HTERT RPE-1 (cell line): ENCODE results near the gene OR52A1.
"Not testable (repeated sequence)": the region's sequence is repeated elsewhere in the genome, so short reads cannot be mapped to it uniquely, and the experiment has no call there.

ENCODE experiments used
- in situ Hi-C: fragments of 300-500 bp; cut with MboI; formaldehyde crosslinking; loops from 4 replicates; pipeline ENCODE4 v1.14.3; 2020; ENCODE audit warnings: low sequenced_read_pairs

OR52A1 gene

GRCh38 chr11:5154657-5155056 is at the start of gene OR52A1:
TSS of gene OR52A1 (minus strand) at chr11:5154757. CDS start at chr11:5152369, 2,388 bp downstream.
- in situ Hi-C loops: no loop called here

GRCh38 chr11:5203366-5203765 is 48.8 kb upstream of the OR52A1 start:
- in situ Hi-C loops: no loop called here

DNA sequence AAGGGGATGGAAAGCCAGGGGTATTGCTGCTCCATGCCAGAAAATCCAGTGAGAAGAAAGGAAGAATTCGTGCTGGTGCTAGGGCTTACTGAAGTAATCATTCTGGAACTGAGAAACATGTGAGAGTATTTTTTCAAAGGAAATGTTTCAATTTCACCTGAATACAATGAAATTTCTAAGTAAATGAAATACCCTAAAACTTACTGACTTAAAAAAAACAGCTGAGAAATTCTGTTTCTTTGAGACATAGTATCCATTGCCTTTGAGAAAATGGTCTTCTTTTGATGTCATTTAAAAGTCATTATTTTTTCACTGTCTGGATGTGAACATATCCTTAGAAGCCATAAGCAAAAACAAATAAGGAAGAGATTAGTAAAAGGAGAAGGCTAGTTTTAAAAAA is 46.0 kb upstream of the OR52A1 start, which contains the start of gene OR51V1:
Gene OR51V1 (minus strand): TSS at position 101 of the 400 bp plus-strand sequence. CDS start 0 bp downstream, at position 101.
- in situ Hi-C loops: no loop called here

- in situ Hi-C loops: no loop called here
Measured at GRCh38 chr11:5198285-5198684, 43.7 kb upstream of the OR52A1 start.

- in situ Hi-C loops: no loop called here
Measured at GRCh38 chr11:5197536-5197935, 43.0 kb upstream of the OR52A1 start.

- in situ Hi-C loops: no loop called here
Measured at GRCh38 chr11:5196731-5197130, 42.2 kb upstream of the OR52A1 start.

DNA sequence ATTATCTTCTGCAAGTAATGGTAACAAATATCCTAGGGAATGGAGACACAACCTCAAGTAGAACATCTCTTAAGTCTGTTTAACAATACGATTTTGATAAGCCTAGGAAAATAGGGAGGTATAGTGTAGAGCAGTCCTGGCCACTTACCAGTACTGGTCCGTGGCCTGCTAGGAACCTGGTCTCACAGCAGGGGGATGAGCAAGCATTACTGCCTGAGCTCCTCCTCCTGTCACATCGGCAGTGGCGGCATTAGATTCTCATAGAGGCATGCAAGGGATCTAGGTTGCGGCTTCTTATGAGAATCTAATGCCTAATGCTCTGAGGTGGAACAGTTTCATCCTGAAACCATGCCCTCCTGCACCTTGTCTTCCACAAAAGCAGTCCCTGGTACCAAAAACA is 41.5 kb upstream of the OR52A1 start:
- in situ Hi-C loops: no loop called here

- in situ Hi-C loops: no loop called here
Measured at GRCh38 chr11:5192738-5193137, 38.2 kb upstream of the OR52A1 start.

DNA sequence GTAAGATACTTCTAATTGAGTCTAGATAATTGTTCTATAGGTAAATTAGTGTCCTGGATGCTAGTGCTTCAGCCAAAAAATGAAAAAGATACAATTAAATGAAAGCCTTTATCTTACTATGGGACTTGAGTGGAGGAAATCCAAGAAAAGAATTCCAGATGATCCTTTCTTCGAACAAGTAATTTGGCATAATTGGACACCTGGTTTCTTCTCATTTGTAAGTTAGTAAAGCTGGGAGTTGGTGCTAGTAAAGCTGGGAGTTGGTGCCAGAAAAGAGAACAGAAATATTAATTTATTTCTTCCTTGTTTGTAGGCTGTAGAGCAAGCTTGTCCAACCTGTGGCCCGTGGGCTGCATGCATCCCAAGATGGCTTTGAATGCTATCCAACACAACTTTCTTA is 33.6 kb upstream of the OR52A1 start:
- in situ Hi-C loops: no loop called here

DNA sequence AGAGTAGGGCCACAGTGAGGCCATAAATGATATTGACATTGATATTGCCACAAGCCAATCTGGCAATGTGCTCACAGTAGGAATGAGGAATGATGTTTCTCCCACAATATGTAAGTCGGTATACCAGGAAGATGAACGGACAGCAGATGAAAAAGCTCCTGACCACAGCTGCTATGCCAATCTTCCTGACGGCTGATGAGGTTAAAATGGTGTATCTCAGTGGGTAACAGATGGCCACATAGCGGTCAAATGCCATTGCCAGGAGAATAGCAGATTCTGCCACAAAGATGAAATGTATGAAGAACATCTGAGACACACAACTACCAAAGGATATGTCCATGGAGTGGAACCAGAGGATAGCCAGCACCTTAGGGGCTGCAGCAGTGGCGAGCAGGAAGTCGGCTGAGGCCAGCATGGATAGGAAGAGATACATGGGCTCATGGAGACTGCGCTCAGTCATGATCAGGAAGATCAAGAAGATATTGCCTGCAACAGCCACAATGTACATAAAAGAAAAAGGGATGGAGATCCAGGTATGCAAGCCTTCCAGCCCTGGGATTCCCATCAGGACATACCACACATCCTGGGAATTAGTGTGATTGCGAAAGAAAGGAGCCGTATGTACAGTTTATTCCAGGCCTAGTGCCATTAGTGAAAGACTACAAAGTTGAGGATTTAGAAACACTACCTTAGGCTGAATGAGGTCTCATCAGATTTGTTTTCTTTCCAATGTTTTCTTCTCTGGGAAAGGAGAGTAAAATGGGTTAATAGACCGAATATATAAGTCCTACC is 23.7 kb upstream of the OR52A1 start:
- in situ Hi-C loops: no loop called here

DNA sequence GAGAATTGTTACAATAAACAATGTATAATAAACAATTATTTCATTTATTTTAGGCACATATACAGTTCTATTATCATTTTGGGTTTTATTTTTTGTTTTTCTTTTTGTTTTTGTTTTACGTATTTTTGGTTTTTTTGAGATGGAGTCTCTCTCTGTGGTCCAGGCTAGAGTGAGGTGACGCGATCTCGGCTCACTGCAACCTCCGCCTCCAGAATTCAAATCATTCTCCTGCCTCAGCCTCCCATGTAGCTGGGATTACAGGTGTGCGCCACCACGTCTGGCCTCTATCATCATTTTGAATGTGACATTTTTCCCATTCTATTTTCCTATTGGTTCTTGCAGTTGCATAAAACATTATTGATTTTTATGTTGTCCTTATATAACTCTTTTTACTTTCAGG is 20.4 kb upstream of the OR52A1 start:
- in situ Hi-C loops: no loop called here

DNA sequence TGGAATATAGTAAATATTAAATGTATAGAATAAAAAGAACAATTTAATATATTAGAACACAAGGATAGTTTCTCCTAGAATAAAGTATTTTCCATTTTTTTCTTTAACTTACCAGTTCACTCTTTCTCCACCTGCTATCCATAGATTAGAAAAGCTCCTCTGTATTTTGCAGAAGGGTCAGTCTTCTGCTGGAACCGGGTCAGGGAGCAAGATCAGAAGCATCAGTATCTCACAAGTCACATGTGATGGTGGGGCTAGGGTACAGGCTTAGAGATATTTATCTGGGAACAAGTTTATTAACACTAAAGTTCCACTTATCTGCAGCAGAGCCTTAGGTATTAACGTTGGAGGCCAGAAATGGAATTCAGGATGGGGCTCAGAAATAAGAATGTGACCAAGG is 17.3 kb upstream of the OR52A1 start:
- in situ Hi-C loops: no loop called here

DNA sequence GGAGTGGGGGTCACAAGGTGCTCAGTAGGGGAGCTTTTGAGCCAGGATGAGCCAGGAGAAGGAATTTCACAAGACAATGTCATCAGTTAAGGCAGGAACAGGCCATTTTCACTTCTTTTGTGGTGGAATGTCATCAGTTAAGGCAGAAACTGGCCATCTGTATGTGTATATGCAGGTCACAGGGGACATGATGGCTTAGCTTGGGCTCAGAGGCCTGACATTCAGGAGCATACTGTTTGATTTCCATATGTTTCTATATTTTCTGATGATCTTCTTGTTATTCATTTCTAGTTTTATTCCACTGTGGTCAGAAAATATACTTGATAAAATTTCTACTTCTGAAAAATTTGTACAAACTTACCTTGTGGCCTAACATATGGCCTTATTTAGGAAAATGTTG is 11.3 kb upstream of the OR52A1 start:
- in situ Hi-C loops: not testable (repeated sequence)

DNA sequence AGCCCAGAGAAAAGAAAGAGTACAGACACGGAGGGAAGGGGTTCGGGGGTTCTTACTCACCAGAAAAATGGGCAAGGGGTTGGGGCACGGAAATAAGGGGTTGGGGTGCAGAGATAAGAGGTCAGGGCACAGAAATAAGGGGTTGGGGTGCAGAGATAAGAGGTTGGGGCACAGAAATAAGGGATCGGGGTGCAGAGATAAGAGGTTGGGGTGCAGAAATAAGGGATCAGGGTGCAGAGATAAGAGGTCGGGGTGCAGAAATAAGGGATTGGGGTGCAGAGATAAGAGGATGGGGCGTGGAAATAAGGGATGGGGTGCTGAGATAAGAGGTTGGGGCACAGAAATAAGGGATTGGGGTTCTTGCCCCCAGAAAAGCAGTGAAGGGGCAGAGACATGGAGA is 10.2 kb upstream of the OR52A1 start:
- in situ Hi-C loops: not testable (repeated sequence)

GRCh38 chr11:5161045-5161444 is 6.5 kb upstream of the OR52A1 start:
- in situ Hi-C loops: not testable (repeated sequence)

- in situ Hi-C loops: not testable (repeated sequence)
Measured at GRCh38 chr11:5160217-5160616, 5.7 kb upstream of the OR52A1 start.

DNA sequence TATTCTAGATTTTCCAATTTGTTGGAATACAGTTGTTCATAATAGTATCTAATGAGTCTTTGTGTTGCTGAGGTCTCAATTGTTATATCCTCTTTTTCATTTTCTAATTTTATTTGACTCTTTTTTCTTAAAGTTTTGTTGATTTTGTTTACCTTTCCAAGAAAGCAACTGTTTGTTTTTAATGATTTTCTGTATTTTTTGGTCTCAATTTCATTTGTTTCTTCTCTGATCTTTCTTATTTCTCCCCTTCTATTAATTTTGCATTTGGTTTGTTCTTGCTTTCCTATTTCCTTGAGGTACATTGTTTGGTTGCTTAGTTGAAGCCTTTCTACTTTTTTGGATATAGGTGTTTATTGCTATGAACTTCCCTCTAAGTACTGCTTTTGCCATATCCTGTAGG is 5.2 kb upstream of the OR52A1 start:
- in situ Hi-C loops: no loop called here

DNA sequence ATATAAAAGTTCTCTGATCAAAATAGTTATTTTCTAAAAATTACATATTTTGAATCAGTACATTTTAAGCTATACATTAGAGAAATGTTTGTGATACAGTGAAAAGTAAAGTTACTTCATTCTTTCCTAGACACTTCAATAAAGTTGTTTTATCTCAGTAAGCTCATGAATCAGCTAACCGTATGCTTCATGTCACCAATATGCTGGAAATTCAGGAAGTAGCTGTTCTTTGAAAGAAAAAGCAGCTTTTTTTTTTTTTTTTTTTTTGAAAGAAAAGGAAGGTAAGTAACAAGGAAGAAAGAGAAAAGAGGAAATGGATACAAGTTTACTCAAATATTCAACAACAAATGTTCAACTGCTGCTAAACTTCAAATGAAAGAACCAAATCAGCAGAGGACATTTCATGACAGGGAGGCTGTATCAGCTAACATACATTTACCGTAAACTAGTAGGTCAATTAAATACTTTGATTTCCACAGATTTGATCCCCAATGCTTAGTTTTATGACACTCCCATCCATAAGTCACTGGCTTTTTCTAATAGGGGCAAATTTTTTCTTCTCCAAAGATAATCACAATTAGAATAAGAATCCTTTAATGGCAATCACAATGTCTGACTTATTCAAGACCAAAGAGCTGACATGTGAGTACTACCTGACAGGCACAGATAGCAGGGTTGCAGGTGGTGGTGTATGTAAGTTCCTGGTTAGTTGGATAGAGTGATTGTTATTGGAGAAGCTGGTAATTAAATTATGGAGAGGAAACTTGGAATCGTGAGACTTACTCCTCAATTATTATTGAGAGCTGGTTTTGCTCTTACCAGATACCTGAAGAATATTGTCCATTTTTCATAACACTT is 754 bp downstream of the OR52A1 start:
- in situ Hi-C loops: no loop called here

DNA sequence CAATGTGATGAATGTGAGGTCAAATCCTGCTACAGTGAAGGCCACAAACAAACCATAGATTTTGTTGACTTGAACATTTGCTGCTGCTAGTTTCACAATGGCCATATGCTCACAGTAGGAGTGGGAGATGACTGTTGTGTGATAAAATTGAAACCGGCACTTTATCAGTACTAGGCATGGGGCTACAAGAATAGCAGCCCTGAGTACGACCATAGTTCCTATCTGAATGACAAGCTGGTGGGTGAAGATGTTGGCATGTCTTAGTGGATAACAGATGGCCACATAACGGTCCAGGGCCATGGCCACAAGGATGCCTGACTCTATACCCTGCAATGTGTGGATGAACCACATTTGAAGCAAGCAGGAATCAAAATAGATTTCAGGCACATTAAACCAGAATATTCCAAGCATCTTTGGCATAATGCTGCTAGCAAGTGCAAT is 2.8 kb downstream of the OR52A1 start:
- in situ Hi-C loops: no loop called here

DNA sequence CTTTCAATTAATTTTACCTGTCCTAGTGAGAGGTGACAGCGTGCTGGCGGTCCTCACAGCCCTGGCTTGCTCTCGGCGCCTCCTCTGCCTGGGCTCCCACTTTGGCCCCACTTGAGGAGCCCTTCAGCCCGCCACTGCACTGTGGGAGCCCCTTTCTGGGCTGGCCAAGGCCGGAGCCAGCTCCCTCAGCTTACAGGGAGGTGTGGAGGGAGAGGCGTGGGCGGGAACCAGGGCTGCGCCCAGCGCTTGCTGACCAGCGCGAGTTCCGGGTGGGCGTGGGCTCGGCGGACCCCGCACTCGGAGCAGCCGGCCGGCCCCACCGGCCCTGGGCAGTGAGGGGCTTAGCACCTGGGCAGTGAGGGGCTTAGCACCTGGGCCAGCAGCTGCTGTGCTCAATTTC is 10.4 kb downstream of the OR52A1 start:
- in situ Hi-C loops: not testable (repeated sequence)

GRCh38 chr11:5137996-5138395 is 16.6 kb downstream of the OR52A1 start, which contains the start of gene OR52A5:
TSS of gene OR52A5 (minus strand) at chr11:5138356. CDS start at chr11:5132642, 5,714 bp downstream.
- in situ Hi-C loops: no loop called here

DNA sequence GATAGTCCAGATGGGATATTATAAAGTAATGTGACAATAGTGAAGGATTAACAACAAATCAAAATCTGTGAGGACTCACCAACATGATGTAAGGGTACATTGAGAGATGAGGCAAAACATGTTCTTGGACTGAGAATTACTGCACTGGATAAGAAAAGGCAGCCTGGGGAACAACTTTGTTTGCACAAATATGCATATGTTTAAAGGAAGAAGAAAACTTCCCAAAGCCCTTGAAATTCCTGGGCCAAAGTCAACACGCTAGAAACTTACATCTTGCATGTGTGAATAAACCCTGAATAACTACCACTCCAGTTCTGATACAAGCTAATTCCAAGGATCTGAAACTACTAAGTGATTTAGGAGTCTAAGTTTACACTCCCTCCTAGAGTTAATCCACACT is 17.5 kb downstream of the OR52A1 start:
- in situ Hi-C loops: no loop called here
